Body of pancreas (tissue), 4 donors: Measurements from ENCODE around the gene CKS1B.

Experiments used
- CTCF ChIP-seq, 7 experiments: fragments of 450-650 bp in 4 of 7; fragments of 200-600 bp in 3 of 7; sonication (generic) in 3 of 7; IDR thresholded peaks; one replicate each; pipeline ENCODE4 v1.5.1; 2016 to 2019; ENCODE audit warnings: antibody characterized with exemption in 7 of 7
- POLR2A ChIP-seq, 3 donors: fragments of 450-650 bp; IDR thresholded peaks; one replicate each; pipeline ENCODE4 v1.6.1; 2016; ENCODE audit warnings: antibody characterized with exemption in 3 of 3, mild to moderate bottlenecking in 2 of 3

GRCh38 chr1:154945962-154946850 is 28.3 kb upstream of the CKS1B start:
- TF ChIP-seq POLR2A (IDR thresholded peaks at IDR 0.05) = no peak
- TF ChIP-seq CTCF (IDR thresholded peaks at IDR 0.05) = no peak
